Measurements from ENCODE around the gene GLTP. TPM values are rescaled to one million over a fixed set of nuclear protein-coding genes. Genes with fewer than 3 reads are reported as not detected.

Gene GLTP
- polyA plus RNA-seq, 3 donors: 30.9 to 43.5 (median 37.0) TPM

DNA sequence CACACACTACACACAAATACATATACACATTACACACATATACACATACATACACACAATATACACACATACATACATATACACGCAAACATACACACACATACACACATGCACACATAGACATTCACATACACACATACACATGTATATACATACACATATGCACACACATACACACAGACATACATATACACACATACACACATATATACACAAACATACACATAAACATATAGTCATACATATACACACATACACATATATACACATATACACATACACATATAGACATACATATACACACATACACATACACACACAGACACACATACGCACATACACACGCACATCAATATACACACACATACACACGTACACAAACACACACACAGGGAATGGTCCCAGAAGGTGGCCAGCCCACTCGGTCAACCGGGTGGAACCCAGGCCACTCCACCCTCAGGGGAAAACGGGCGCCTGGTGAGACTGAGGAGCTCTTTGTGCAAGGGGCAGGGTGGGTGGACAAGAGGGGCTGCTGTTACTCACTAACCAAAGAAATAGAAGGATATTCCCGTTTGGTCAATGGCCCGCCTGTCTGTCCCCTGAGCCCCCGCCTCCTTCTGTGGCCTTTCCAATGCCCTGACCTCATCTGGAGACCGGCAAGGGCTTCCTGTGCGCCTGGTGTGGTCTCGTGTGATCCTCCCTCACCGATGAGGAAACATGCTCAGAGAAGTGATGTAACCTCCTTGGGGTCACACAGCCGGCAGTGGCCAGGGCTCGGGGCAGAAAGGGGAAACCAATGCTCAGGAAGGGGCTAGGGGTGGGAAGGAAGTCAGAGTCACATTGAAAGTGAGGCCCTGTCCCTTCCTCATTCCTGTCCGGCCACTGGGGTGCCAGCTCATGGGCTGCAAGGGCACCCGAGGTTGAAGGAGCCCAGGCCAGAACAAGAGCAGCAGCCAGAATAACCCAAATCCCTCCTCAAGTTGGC, 52.5 kb downstream of the GLTP start:
- no peak for DNase-seq (ENCODE audit: low read depth in 3 of 3, low spot score in 2 of 3)

DNA sequence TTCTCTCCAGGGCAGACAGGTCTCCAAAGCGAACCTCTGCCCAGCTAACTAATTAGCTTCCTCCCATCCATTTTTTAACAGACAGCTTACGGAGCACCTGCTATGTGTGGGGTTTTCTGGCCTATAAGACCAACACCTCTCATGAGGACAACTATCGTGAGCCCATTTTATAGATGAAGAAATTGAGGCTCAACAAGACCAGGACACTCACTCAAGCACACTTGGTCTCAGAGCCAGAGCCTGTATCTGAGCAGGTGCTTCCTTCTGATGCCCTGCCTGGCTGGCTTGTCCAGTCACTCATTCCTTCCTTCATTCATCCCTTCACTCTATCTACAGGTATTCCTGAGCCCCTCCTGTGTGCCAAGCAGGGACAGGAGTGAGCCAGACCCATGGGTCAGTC, 53.3 kb downstream of the GLTP start:
- DNase-seq (ENCODE audit: low read depth in 3 of 3, low spot score in 2 of 3): no peak

DNA sequence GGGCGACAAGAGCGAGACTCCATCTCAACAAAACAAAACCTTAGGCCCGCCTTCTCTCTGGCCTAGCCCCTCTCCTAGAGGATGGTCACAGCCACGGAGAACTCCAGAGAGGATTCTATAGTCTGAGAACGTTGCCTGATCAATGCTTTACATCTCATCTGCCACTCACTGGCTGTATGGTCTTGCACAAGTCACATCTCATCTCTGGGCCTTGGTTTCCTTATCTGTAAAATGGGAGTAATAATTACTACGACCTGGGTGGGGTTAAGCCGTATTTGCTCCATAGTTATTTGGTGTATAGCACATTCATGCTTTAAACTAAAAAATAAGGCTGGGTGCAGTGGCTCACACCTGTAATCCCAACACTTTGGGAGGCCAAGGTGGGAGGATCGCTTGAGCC, 55.6 kb downstream of the GLTP start:
- no peak for DNase-seq (ENCODE audit: low read depth in 3 of 3, low spot score in 2 of 3)

DNA sequence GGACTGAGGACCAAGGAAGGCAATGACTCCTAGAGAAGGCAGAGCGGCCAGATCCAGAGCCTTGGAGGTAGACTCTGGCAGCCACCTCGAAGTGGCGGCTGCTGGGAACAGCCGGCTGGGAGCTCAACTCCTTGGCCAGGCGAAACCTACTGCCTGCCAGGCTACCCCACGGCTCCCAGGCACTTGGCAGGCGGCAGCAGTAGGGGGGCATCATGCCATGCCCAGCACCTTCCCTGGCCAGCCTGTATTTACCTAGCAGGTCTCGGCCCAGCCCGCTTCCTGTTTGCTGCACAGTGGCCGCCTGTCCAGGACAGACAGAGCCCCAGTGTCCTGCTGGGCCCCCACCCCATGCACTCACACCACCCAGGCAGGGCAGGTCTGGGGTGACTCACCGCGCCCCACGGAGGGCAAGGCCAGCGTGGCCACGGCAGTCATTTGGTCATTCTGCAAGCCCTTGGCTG, 57.4 kb downstream of the GLTP start:
- no peak for DNase-seq (ENCODE audit: low read depth in 3 of 3, low spot score in 2 of 3)

DNA sequence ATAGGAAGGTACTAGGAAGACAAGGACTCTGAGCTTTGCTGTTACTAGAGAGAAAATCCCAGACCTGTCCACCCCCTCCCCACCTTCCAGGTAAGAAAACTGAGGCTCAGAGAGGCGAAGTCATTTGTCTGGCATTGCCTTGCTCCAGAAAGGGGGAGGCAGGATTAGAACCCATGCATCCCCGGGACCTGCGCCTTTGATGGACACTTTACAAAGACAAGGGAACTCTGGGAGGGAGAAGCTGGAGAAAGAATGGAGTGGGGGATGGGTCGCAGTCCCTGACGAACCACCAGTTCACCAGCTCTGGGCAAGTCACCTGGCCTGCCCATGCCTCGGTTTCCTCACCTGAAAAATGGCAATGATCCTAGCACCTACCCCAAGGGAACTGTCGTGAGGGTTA, 57.9 kb downstream of the GLTP start:
- DNase-seq (ENCODE audit: low read depth in 3 of 3, low spot score in 2 of 3): no peak

DNA sequence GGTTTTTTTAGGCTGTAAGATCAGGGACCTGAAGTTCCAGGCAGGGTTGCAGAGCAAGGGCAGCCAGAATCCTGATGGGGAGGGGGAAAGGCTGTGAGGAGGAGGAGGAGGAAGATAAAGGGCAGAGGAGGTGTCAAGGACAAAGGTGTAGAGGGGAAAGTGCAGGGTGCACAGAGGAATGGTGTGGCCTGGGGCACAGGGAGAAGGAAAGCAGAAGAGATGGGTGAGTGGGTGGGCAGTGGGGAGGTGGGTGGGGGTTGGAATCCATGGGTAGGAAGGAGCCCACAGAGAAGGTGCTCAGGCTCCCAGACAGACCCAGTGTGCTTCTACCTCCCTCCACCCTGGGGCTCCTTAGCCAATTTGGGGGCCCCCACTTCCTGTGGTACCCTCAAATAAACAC, 58.4 kb downstream of the GLTP start:
- DNase-seq (ENCODE audit: low read depth in 3 of 3, low spot score in 2 of 3): no peak

DNA sequence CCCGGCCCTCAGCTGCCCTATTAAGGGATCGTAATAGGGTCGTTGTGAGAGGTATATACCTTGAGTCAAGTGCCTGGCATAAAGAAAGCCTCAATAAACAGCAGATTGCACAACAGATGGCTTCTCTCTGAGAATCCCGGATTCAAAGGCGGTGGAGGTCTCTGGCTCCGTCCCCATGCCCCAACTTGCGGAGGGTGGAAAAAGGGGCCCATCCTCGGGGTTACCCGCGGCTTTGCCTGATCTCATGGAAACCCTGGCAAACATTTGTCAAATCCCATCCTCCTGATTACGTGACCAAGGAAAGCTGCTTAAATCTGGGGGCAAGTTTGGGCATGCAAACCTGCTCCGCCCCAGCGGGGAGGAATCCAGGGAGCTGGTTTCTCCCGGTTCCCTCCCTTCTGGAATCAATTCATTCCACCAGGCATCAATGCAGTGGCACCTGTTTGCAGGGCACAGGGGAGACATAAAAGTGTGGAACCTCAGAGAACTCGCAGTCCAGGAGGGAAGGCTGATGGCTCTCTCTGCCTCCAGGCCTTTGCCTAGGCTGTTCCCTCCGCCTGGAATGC, 59.4 kb downstream of the GLTP start:
- DNase-seq (ENCODE audit: low read depth in 3 of 3, low spot score in 2 of 3): no peak

DNA sequence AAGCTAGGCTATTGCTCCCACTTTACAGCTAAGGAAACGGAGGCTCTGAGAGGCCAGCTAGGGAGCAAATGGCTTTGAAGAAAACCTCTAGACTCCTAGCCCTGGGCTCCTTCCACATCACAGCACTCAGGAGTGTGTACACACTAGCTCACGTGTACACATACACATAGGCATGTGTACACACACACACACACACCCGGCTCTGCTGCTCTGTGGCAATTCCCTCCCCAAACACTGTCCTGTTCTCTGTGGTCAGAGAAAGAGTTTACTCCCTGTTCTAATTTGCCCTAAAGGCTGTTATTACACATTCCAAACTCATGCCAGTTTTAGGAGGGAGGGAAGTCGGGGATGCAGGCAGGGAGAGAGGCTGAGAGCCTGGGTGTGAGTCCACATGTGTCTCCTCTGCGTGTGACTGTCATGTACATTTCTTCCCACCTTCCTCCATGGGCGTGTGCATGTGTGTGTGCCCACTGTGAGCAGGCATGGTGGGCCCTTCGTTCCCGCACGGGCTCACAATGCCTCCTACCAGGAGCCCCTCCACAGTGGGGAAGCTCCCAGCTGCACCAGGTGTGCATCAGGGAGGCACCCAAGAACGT, 61.3 kb downstream of the GLTP start:
- DNase-seq (ENCODE audit: low read depth in 3 of 3, low spot score in 2 of 3): no peak

DNA sequence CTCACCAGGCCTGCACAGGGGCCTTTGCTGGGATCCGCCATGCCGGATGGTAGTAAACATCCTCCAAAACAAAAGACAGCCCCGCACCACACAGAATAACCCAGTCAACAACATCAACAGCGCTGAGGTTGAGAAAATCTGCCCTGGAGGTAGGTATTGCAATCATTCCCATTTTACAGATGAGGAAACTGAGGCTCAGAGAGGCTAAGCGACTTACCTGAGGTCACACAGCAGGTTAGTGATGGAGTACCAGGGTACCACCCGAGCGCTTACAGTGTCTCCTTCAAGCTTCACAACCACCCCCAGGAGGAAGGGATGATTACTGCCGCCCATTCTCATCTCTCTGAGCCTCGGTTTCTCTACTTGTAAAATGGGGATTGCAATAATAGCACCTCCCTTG, 62.1 kb downstream of the GLTP start:
- no peak for DNase-seq (ENCODE audit: low read depth in 3 of 3, low spot score in 2 of 3)

DNA sequence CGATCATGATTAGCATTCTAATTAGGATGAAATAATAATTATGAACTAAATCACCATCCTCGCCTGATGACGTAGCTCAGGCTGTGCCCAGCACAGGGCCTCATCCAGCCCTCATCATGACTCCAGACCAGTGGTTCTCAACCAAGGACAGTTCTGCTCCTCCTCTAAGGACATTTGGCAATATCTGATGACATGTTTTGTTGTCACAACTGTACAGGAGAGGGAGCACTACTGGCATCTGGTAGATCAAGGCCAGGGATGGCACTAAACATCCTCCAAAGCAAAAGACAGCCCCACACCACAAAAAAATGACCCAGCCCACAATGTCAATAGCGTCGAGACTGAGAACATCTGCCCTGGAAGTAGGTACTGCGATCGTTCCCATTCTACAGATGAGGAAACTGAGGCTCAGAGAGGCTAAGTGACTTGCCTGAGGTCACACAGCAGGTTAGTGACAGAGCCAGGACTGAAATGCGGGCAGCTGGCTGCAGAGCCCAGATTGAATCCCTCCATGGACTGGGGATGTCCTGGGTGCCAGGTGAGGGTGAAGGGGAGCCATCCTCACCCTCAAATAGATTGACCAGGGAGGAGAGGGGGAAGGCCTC, 62.6 kb downstream of the GLTP start:
- no peak for DNase-seq (ENCODE audit: low read depth in 3 of 3, low spot score in 2 of 3)

DNA sequence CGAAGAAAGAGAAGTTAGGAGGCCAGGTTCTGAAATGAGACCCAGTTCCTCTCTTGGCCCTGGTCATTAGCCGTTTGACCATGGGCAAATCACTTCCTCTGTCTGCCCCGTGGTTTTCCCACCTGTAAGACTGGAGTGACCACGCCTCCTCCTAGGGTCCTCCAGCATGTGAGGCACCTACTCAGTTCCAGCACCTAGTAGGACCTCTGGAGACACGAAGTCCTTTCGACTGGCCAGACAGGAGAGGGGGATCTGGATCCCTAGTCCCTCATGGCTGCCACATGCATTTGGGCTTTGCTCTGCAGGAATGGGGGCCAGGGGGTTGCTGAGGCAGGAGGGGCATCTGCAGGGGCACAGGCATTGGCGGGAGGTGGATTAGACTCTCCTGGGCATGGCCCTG, 63.5 kb downstream of the GLTP start:
- no peak for DNase-seq (ENCODE audit: low read depth in 3 of 3, low spot score in 2 of 3)

DNA sequence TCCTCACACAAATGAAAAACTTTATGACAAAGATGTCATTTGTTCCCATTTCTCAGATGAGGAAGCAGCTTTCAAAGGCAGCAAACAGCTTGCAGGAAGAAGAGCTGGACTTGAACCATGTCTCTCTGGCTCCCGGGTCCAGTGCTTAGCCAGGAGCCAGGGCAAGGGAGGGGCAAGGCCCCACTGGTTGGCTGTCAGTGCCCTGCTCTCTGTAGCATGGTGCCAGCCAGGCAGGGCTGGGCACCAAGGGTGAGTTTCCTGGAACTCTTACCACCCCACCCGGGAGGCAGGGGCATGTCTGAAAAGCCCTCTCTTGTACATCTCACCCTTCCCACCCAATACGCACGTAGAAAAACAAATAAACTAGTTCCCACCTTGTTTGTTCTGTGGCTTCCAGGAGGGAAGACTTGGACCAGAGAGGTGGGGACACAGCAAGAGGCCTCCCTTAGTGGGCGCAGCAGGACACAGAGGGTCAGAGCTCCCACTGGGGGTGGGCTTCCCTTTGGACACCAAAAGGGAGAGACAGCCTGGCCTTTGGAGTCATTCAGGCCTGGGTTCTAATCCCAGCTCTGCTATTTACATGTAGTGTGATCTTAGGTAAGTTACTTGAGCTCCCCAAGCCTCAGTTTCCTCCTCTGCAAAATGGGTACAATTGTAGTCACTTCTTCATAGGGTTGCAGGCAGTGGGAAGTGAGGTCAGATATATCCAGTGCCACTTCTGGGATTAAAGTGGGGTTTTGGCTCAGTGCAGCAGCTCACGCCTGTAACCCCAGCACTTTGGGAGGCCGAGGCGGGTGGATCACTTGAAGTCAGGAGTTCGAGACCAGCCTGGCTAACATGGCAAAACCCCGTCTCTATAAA, 64.4 kb downstream of the GLTP start:
- no peak for DNase-seq (ENCODE audit: low read depth in 3 of 3, low spot score in 2 of 3)

DNA sequence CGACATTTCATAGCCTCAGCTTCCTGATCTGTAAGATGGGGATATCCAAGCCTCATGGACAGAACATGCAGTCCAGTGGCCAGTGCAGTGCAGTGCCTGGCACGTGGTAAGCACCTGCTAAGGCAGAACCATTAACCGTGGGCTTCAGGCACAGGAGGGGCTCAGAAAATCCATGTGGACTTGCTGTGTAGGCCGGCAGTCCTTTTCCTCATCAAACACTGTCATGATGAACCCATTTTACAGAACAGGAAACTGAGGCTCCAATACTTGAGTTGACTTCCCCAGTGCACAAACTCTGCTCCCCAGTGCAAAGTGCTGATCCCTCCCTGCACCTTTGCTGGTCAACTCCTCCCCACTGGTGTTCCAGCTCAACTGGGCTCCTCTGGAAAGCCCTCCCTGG, 65.1 kb downstream of the GLTP start:
- DNase-seq (ENCODE audit: low read depth in 3 of 3, low spot score in 2 of 3): no peak

DNA sequence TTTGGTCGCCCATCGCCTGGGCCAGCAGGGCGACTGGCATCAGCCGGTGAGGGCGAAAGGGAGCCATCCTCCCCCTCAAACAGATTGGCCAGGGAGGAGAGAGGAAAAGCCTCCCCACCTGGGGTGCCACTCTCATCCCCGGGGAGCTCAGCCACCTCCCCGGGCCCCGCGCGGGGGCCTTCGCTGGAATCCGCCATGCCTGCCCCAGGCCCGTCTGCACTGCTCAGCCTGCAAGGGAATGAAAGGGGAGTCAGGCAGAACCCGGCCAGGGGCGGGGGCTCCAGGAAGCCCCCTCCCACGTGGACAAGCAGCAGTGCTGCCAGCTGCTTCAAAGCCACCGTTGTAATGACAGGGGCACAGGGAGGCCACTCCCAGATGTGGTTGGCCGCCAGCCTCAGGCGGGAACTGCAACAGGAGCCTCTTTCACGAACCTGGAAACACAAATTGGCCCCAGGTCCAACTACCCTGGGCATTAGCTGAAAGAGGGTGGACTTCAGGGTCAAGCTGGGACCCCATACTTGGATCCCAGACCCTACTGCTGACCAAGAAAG, 65.7 kb downstream of the GLTP start:
- DNase-seq (ENCODE audit: low read depth in 3 of 3, low spot score in 2 of 3): no peak

DNA sequence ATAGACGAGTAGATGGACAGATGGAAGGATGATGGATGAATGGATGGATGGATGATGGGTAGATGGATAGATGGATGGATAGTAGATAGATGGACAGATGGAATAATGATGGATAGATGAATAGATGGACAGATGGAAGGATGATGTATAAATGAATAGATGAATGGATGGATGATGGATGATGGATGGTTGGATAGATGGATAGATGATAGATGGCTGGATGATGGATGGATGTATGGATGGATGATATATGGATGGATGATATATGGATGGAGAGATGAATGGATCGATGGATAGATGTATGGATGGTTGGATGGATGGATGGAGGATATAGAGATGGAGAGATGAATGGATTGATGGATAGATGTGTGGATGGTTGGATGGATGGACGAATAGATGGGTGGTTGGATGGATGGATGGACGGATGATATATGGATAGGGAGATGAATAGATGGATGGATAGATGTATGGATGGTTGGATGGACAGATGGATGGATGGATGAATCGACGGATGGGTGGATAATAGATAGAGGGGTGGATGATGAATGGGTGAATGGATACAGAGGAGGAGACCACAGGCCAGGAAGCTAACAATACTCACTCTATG, 66.4 kb downstream of the GLTP start:
- DNase-seq (ENCODE audit: low read depth in 3 of 3, low spot score in 2 of 3): no peak

DNA sequence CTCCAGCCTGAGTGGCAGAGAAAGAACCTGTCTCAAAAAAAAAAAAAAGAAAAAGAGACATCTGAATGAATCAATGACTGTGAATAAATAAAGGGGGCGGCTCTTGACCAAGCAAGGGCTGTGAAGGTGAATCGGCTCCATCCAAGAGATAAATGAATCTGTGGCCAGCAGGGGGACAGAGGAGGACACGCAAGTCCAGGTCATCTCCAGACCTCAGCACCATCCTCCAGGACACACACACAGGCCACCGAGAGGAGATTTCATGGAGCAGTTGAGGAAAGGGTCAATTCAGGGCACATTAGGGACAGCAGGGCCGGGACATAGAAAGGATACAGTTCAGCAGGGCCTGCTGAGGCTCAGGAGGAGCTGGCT, 68.7 kb downstream of the GLTP start:
- no peak for DNase-seq (ENCODE audit: low read depth in 3 of 3, low spot score in 2 of 3)

DNA sequence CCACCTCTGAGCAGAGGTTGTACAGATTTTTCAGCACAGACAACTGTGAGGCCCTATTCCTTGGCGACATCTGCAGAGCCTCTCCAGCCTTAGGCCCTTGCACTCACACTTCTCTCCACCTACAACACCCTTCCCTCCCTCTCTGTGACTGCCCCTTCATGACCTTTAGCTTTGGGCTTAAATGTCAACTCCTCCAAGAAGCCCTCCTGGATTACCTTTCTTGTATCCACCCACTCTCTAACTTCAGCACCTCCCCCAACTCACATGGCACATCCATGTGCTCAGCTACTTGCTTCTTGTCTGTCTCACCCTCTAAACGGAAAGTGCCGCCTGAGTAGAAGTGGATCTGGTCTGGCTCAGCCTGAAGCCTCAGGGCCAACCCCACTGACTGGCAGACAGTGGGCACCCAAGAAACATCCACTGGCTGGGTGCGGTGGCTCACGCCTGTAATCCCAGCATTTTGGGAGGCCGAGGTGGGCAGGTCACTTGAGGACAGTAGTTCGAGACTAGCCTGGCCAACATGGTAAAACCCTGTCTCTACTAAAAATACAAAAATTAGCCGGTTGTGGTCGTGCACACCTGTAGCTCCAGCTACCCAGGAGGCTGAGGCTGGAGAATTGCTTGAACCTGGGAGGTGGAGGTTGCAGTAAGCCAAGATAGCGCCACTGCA, 69.3 kb downstream of the GLTP start:
- no peak for DNase-seq (ENCODE audit: low read depth in 3 of 3, low spot score in 2 of 3)

DNA sequence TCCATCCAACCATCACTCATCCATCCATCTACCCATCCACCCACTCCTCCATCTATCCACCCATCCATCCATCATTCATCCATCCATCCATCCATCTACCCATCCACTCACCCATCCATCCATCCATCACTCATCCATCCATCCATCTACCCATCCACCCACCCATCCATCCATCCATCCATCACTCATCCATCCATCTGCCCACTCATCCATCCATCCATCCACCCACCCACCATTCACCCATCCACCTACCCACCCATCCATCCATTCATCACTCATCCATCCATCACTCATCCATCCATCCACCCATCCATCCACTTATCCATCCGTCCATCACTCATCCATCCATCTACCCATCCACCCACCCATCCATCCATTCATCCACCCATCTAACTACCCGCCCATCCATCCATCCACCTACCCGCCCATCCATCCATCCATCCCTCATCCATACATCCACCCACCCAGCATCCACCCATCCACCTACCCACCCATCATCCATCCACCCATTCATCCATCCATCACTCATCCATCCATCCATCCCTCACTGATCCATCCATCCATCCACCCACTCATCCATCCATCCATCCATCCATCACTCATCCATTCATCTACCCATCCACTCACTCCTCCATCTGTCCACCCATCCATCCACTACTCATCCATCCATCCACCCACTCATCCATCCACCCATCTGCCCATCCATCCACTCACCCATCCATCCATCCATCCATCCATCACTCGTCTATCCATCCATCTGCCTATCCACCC, 71.3 kb downstream of the GLTP start:
- DNase-seq (ENCODE audit: low read depth in 3 of 3, low spot score in 2 of 3): no peak
